Heart left ventricle (tissue), 16 donors: ENCODE results near the gene MIER2. TPM values are rescaled to one million over a fixed set of nuclear protein-coding genes. Genes with fewer than 3 reads are reported as not detected.

Source experiments
- ATAC-seq, 4 donors: fragments of 200-7000 bp; cut with Tn5 transposase; one replicate each; pipeline ENCODE4 v1.9.1; 2020 to 2022; ENCODE audit warnings: moderate library complexity in 4 of 4, mild to moderate bottlenecking in 3 of 4, moderate number of reproducible peaks in 1 of 4
- DNase-seq, 5 donors: peaks; one replicate each; pipeline ENCODE4 v3.0.0-alpha.2; 2020
- H3K27ac ChIP-seq, 12 donors: fragments of 200-600 bp; sonication (generic) in 4 of 12; one replicate each; pipeline versions ENCODE4 v1.5.0 to v1.8.0; 2016 to 2022; ENCODE audit warnings: mild to moderate bottlenecking in 2 of 12
- H3K27me3 ChIP-seq, 9 donors: fragments of 200-600 bp; sonication (generic) in 2 of 9; one replicate each; pipeline versions ENCODE4 v1.5.1 to v1.8.0; 2016 to 2022; ENCODE audit warnings: mild to moderate bottlenecking in 3 of 9
- H3K36me3 ChIP-seq, 9 donors: fragments of 200-600 bp; sonication (generic) in 2 of 9; one replicate each; pipeline versions ENCODE4 v1.5.0 to v1.8.0; 2018 to 2022; ENCODE audit warnings: mild to moderate bottlenecking in 2 of 9
- H3K4me1 ChIP-seq, 12 donors: fragments of 200-600 bp; sonication (generic) in 4 of 12; one replicate each; pipeline versions ENCODE4 v1.5.0 to v1.8.0; 2016 to 2022; ENCODE audit warnings: mild to moderate bottlenecking in 3 of 12
- H3K4me3 ChIP-seq, 12 donors: fragments of 200-600 bp; sonication (generic) in 4 of 12; one replicate each; pipeline versions ENCODE4 v1.5.0 to v1.8.0; 2017 to 2022; ENCODE audit warnings: mild to moderate bottlenecking in 9 of 12, moderate library complexity in 4 of 12
- H3K9me3 ChIP-seq, 12 donors: fragments of 200-600 bp; sonication (generic) in 4 of 12; one replicate each; pipeline versions ENCODE4 v1.5.0 to v1.8.0; 2016 to 2022; ENCODE audit warnings: mild to moderate bottlenecking in 1 of 12
- POLR2A ChIP-seq, 2 donors: fragments of 450-650 bp; IDR thresholded peaks; one replicate each; pipeline ENCODE4 v1.6.1; 2017; ENCODE audit warnings: antibody characterized with exemption in 2 of 2, mild to moderate bottlenecking in 2 of 2, moderate library complexity in 2 of 2
- WGBS, 4 donors: extraction: QIAGEN DNeasy Blood & Tissue Kit in 2 of 4; methylation state at CpG; one replicate each; pipeline versions ENCODE4 v1.1.5 to v1.1.7; 2013 to 2018; 5-methylcytosine and 5-hydroxymethylcytosine counted together
- intact Hi-C, 10 donors: fragments of 100-400 bp; cut with DNase I; formaldehyde crosslinking; loops; one replicate each; pipeline versions ENCODE4 v1.11.1 to v1.14.2; 2022
- polyA plus RNA-seq, 2 donors: library from polyadenylated mRNA; stranded (reverse); fragments of 200-250 nt; gene quantifications; one replicate each; pipeline ENCODE4 v1.2.3, GENCODE V29; 2013
- total RNA-seq, 9 donors: library from RNA; depleted of rRNA in 2 of 9; stranded (reverse); fragments of >200 nt in 2 of 9; fragmentation: NEBNext Ultra II Directional in 3 of 9; extraction: Animal tissue kit (Norgen Biotek cat#: 25700) in 3 of 9; gene quantifications; one replicate each; pipeline versions ENCODE4 v1.1.0 to v1.2.4, GENCODE V29; 2016 to 2023
- TF ChIP-seq, protein P1 (sequence below), 12 donors: fragments of 200-600 bp; sonication (generic) in 4 of 12; IDR thresholded peaks; one replicate each; pipeline versions ENCODE4 v1.5.0 to v1.8.0; 2018 to 2022; ENCODE audit warnings: antibody characterized with exemption in 12 of 12, mild to moderate bottlenecking in 5 of 12
- donor health status: ischemic (EF 13 %, LVEDD 7.1; RV severe dilation, severe dysfunction).
- donor health status: healthy with polysubstance abuse.
- donor health status: DM: no; HTN: yes; CAD: no.
- donor health status: DM: no; HTN: no; CAD: no.
- donor health status: ischemic (EF 25% LVEDD 6.9; RV normal size, moderate dysfunction).
- donor health status: ischemic (EF 25% LVEDD 5.7; RV mildly dilated, moderate dysfunction).
- donor health status: healthy.
- donor health status: DM: yes; HTN: yes; CAD: no.
- donor health status: ischemic (EF 35%, LVEDD 5.7; RV mildly dilated, moderate dysfunction).
- donor health status: nonischemic (EF 11% LVEDD 7.7; RV severe dilation, severe dysfunction).
- donor health status: DM: yes; HTN: yes; CAD: no.
- donor health status: PGD.
- donor health status: ischemic (EF 29% LVEDD 5.4; RV normal size, mild dysfunction).
- donor health status: nonischemic (EF 23%, LVEDD 6.1; RV moderate dilation, normal function).

MIER2 gene
- total and polyA plus RNA-seq, 11 donors = 15.7 to 30.3 (median 19.5) TPM

DNA sequence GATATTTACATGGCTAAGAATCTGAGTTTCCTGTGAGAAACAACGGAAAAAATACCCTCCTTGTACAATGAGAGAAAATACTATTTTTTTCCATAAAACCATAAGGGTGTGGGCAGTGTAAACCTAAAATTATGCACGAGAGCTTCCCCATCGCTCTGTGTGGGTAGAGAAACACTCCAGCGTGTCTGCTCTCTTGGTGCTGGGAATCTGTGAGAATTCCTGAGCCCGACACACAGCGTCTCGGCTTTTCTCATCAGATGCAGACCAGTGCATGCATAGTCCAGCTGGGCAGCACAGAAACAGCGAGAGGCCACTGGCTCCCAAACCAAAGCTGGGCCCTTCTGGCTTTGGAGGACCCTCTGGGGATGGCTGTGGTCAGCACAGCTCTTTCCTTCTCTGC lies 65.4 kb downstream of the MIER2 start:
- peaks cover 0 to 34% (median 11%) of the 10 kb centered on the region in 9 donors for H3K27me3 ChIP-seq

DNA sequence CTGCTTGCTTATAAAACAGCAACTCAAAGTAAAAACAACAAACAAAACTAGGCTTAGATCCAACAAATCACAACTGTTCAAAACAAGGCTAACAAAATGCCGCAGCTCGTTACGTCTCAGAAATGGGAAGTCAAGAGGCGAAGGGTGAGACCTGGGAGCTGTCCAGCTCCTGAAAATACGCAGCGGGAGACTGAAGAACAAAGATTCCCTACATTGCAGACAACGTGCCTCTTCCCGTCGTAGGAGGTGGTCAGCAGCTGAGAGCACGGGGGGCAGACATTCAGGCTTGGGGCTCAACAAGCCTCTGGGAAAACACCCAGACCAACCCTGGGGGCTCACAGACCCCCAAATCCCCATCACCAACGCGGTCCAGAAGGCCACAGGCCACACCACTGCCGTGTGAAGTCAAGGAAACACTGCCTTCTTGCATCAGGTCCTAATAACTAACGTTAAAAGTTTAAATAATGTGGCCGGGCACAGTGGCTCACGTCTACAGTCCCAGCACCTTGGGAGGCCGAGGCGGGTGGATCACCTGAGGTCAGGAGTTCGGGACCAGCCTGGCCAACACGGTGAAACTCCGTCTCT lies 66.9 kb downstream of the MIER2 start:
- TF ChIP-seq POLR2A (IDR thresholded peaks at IDR 0.05) = no peak
- TF ChIP-seq, protein P1, sequence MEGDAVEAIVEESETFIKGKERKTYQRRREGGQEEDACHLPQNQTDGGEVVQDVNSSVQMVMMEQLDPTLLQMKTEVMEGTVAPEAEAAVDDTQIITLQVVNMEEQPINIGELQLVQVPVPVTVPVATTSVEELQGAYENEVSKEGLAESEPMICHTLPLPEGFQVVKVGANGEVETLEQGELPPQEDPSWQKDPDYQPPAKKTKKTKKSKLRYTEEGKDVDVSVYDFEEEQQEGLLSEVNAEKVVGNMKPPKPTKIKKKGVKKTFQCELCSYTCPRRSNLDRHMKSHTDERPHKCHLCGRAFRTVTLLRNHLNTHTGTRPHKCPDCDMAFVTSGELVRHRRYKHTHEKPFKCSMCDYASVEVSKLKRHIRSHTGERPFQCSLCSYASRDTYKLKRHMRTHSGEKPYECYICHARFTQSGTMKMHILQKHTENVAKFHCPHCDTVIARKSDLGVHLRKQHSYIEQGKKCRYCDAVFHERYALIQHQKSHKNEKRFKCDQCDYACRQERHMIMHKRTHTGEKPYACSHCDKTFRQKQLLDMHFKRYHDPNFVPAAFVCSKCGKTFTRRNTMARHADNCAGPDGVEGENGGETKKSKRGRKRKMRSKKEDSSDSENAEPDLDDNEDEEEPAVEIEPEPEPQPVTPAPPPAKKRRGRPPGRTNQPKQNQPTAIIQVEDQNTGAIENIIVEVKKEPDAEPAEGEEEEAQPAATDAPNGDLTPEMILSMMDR (IDR thresholded peaks at IDR 0.05) = no peak
- intact Hi-C loops = no loop called here
- H3K4me1 ChIP-seq = no peaks in the 10 kb centered on the region
- ATAC-seq (no peak), DNase-seq (no peak)
- H3K27me3 ChIP-seq = peaks cover 0 to 34% (median 11%) of the 10 kb centered on the region in 9 donors
- H3K4me3 ChIP-seq = no peak overlapping the region
- H3K36me3 ChIP-seq = no peaks in the 10 kb centered on the region
- H3K27ac ChIP-seq = no peak overlapping the region
- 34 to 47% (median 37%) methylated on average over 21 of the region's 21 CpGs for WGBS, 4 donors
- no peaks in the 10 kb centered on the region for H3K9me3 ChIP-seq

More for the DNA sequence above, 65.4 kb downstream of the MIER2 start:
- Histone ChIP-seq H3K36me3 (no peaks in the 10 kb centered on the region), H3K9me3 (no peaks in the 10 kb centered on the region), H3K27ac (no peak overlapping the region), H3K4me3 (no peak overlapping the region), H3K4me1 (no peaks in the 10 kb centered on the region)
- intact Hi-C loops = no loop called here
- DNase-seq (no peak), ATAC-seq (no peak)
- TF ChIP-seq, protein P1 (IDR thresholded peaks at IDR 0.05) = no peak
- no peak for TF ChIP-seq POLR2A (IDR thresholded peaks at IDR 0.05)
- WGBS, 4 donors = 75 to 85% (median 82%) methylated on average over 8 of the region's 8 CpGs

DNA sequence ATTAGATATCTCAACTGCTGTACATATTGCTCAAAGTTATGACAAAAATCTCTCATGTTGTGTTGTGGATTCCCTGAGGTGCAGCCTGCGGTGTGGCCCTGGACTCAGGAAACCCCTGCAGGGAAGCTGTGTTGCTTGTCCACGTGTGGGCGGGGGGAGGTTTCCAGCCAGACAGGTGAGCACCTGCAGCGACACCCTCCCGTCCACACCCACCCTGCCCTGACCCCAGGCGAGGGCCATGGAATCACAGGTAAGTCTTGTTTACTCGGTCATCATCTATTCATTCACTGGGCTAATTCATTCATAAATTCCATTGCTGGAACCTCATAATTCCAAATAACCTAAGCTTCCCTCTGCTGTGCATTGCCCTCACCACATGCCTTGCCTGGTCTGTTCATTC lies 67.5 kb downstream of the MIER2 start:
- WGBS, 4 donors = 69 to 93% (median 77%) methylated on average over 4 to 7 of the region's 7 CpGs
- intact Hi-C loops = no loop called here
- no peak for ATAC-seq

DNA sequence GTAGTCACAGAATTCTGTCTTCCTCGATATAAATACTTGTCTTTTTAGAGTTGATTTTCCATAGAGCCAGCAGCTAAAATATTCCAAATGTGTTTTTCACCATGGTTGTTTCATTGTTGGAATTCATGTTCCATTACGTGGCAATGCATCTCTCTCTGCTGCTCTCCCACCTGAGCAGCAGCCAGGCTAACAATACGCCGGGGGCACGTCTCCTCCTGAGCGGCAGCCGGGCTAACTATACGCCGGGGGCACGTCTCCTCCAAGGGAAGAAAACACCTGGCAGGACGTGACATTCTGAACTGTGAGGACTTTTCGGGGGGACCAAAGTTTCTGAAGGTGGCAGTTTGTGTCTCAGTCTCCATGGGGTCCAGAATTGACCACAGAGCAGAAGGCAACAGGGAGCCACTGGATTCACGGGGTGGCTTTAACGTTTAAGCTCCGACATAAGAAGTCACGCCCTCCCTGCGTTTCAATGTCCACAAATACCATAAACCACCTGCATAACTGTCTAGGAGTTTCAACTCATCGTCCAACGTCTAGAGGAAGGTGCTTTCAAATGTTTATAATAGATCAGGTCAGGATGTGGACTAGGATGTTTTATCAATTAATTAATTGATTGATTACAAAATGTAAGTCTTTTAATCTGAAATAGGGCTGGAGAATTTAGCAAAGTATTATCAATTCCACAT lies 68.5 kb downstream of the MIER2 start:
- intact Hi-C loops = no loop called here
- H3K27ac ChIP-seq = no peak overlapping the region
- no peak for ATAC-seq
- TF ChIP-seq POLR2A (IDR thresholded peaks at IDR 0.05) = no peak
- TF ChIP-seq, protein P1 (IDR thresholded peaks at IDR 0.05) = no peak
- WGBS, 4 donors = 85 to 91% (median 87%) methylated on average over 19 of the region's 19 CpGs
- no peak overlapping the region for H3K4me3 ChIP-seq
- no peaks in the 10 kb centered on the region for H3K9me3 ChIP-seq
- peaks cover 0 to 31% (median 11%) of the 10 kb centered on the region in 9 donors for H3K27me3 ChIP-seq
- no peak for DNase-seq
- no peaks in the 10 kb centered on the region for H3K4me1 ChIP-seq
- H3K36me3 ChIP-seq = no peaks in the 10 kb centered on the region

More for the DNA sequence above, 67.5 kb downstream of the MIER2 start:
- H3K27ac ChIP-seq = no peak overlapping the region
- no peak overlapping the region for H3K4me3 ChIP-seq
- TF ChIP-seq, protein P1 (IDR thresholded peaks at IDR 0.05) = no peak
- TF ChIP-seq POLR2A (IDR thresholded peaks at IDR 0.05) = no peak
- H3K36me3 ChIP-seq = no peaks in the 10 kb centered on the region
- peaks cover 0 to 34% (median 11%) of the 10 kb centered on the region in 9 donors for H3K27me3 ChIP-seq
- no peaks in the 10 kb centered on the region for H3K9me3 ChIP-seq
- DNase-seq = no peak
- no peaks in the 10 kb centered on the region for H3K4me1 ChIP-seq
